Measurements from ENCODE around the gene AKR1A1. TPM values are rescaled to one million over a fixed set of nuclear protein-coding genes. Genes with fewer than 3 reads are reported as not detected.
"Not testable (repeated sequence)": the region's sequence is repeated elsewhere in the genome, so short reads cannot be mapped to it uniquely, and the experiment has no call there.

Gene AKR1A1
- total RNA-seq, 2 donors from 2014 or later: 35.3 to 130 TPM

- Histone ChIP-seq H3K27ac (peak overlapping the region in 1 of 2 donors; percentile 19), H3K4me1 (ENCODE audit: control insufficient read depth in 1 of 2, low read depth in 2 of 2) (no peaks in the 10 kb centered on the region), H3K27me3 (replicated peaks; ENCODE audit: insufficient read depth) (no peaks in the 10 kb centered on the region), H3K4me3 (no peak overlapping the region), H3K36me3 (peaks cover 38% of the 10 kb centered on the region), H3K9me3 (no peaks in the 10 kb centered on the region)
- TF ChIP-seq CTCF (IDR thresholded peaks at IDR 0.05): no peak
- ATAC-seq (ENCODE audit: insufficient number of reproducible peaks, low FRiP score, low read depth) (no peak), DNase-seq (ENCODE audit: low spot score) (no peak)
These were observed 42.1 kb upstream of the AKR1A1 start for GRCh38 chr1:45508295-45509151.

- peaks cover 53% of the 10 kb centered on the region for H3K36me3 ChIP-seq
- DNase-seq (ENCODE audit: low spot score) (no peak), ATAC-seq (ENCODE audit: insufficient number of reproducible peaks, low FRiP score, low read depth) (no peak)
- no peak for TF ChIP-seq CTCF (IDR thresholded peaks at IDR 0.05)
- no peak overlapping the region for H3K4me3 ChIP-seq
- H3K9me3 ChIP-seq: no peaks in the 10 kb centered on the region
- no peaks in the 10 kb centered on the region for H3K27me3 ChIP-seq (replicated peaks; ENCODE audit: insufficient read depth)
- H3K4me1 ChIP-seq (ENCODE audit: control insufficient read depth in 1 of 2, low read depth in 2 of 2): no peaks in the 10 kb centered on the region
- H3K27ac ChIP-seq: no peak overlapping the region
These were observed 40.3 kb upstream of the AKR1A1 start for GRCh38 chr1:45510036-45510971.

GRCh38 chr1:45510972-45511527 is 39.6 kb upstream of the AKR1A1 start:
- no peak for TF ChIP-seq CTCF (IDR thresholded peaks at IDR 0.05)
- H3K27ac ChIP-seq: no peak overlapping the region
- no peak for ATAC-seq (ENCODE audit: insufficient number of reproducible peaks, low FRiP score, low read depth)
- no peaks in the 10 kb centered on the region for H3K4me1 ChIP-seq (ENCODE audit: control insufficient read depth in 1 of 2, low read depth in 2 of 2)
- no peak overlapping the region for H3K4me3 ChIP-seq
- peaks cover 60% of the 10 kb centered on the region for H3K36me3 ChIP-seq
- no peak for DNase-seq (ENCODE audit: low spot score)
- H3K27me3 ChIP-seq (replicated peaks; ENCODE audit: insufficient read depth): no peaks in the 10 kb centered on the region
- H3K9me3 ChIP-seq: no peaks in the 10 kb centered on the region

GRCh38 chr1:45512641-45513054 is 38.0 kb upstream of the AKR1A1 start:
- Histone ChIP-seq H3K36me3 (peaks cover 70% of the 10 kb centered on the region), H3K4me3 (no peak overlapping the region), H3K4me1 (ENCODE audit: control insufficient read depth in 1 of 2, low read depth in 2 of 2) (no peaks in the 10 kb centered on the region), H3K27me3 (replicated peaks; ENCODE audit: insufficient read depth) (no peaks in the 10 kb centered on the region), H3K27ac (no peak overlapping the region), H3K9me3 (no peaks in the 10 kb centered on the region)
- DNase-seq (ENCODE audit: low spot score) (no peak), ATAC-seq (ENCODE audit: insufficient number of reproducible peaks, low FRiP score, low read depth) (no peak)
- TF ChIP-seq CTCF (IDR thresholded peaks at IDR 0.05): peak; percentile 46

GRCh38 chr1:45513532-45514260 is 36.9 kb upstream of the AKR1A1 start:
- H3K36me3 ChIP-seq: peaks cover 65% of the 10 kb centered on the region
- H3K4me3 ChIP-seq; H3K27ac ChIP-seq; H3K4me1 ChIP-seq (ENCODE audit: control insufficient read depth in 1 of 2, low read depth in 2 of 2); H3K27me3 ChIP-seq (replicated peaks; ENCODE audit: insufficient read depth); DNase-seq (ENCODE audit: low spot score); ATAC-seq (ENCODE audit: insufficient number of reproducible peaks, low FRiP score, low read depth); H3K9me3 ChIP-seq: not testable (repeated sequence)

Measured in thoracic aorta (tissue), 2 donors.